ENCODE data around the gene TTC39A. TPM values are rescaled to one million over a fixed set of nuclear protein-coding genes. Genes with fewer than 3 reads are reported as not detected.
A peak's percentile ranks its signal among the peaks of the same experiment; 100 is the strongest.

The TTC39A gene
- total and polyA plus RNA-seq, 2 donors (not counting 1 experiment from before 2014, with no cell fraction given): not detected

DNA sequence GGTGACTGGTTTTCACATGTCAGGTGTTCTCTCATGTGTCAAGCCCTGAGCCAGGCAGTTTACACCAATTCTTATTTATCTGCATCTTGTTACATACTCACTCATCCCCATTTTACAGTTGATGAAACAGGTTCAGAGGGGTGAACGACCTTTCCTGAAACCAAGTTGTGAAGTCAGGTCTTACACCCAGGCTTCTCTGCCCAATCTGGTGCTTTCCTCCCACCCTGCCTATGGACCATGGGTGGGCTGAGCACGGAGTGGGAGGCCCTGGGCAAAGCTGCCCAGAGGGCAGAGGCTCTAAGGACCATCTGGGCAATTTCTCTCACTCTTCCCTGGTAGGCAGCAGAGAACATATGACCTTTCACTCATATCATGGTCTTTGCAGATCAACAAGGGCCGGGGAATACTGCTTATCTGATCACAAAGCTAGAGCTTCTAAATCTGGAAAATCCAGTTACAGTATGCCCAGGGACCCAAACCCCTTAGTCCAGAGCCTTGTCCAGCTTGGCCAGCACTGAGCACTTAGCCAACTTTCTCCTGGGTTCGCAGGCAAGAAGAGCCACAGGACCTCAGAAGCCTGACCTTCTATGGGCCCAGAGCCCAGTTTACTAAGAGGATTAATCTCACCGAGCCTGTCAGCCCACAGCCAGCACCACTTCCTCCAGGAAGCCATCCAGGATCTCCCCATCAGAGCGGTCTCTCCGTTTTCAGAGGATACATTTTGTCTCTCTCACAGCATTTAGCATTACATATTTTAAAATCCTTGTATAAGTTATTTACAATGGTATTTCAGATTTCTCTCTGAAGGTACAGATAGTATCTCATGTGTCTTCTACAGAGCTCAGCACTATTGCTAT is 16.0 kb upstream of the TTC39A start:
- no peak overlapping the region for H3K4me3 Mint-ChIP-seq
- Histone ChIP-seq H3K9me3 (ENCODE audit: control extremely low read depth in 1 of 3, control insufficient read depth in 2 of 3, insufficient read depth in 1 of 3, low read length in 2 of 3) (no peaks in the 10 kb centered on the region), H3K27ac (ENCODE audit: low read length in 2 of 2) (no peak overlapping the region), H3K36me3 (replicated peaks in 1 of 2; ENCODE audit: control extremely low read depth in 1 of 2, control insufficient read depth in 1 of 2, extremely low read depth in 1 of 2, insufficient read depth in 2 of 2, low read length in 1 of 2) (no peaks in the 10 kb centered on the region), H3K27me3 (replicated peaks in 1 of 4; ENCODE audit: control extremely low read depth in 1 of 4, control insufficient read depth in 3 of 4, insufficient read depth in 4 of 4, low read length in 3 of 4) (peaks cover 0 to 36% (median 18%) of the 10 kb centered on the region in 4 experiments), H2AFZ (ENCODE audit: insufficient read depth, low read depth, low read length, poor library complexity, severe bottlenecking) (no peak overlapping the region), H3K4me2 (replicated peaks; ENCODE audit: low read depth, low read length, poor library complexity, severe bottlenecking) (no peak overlapping the region), H3K4me1 (ENCODE audit: control insufficient read depth in 2 of 2, insufficient read depth in 2 of 2, low read length in 2 of 2) (peaks cover 6 to 10% of the 10 kb centered on the region in 2 donors), H3K9ac (ENCODE audit: low read length) (no peak overlapping the region), H3K4me3 (ENCODE audit: control extremely low read depth in 1 of 5, extremely low read depth in 1 of 5, insufficient read depth in 1 of 5, low read depth in 2 of 5, low read length in 4 of 5) (no peak overlapping the region), H4K20me1 (ENCODE audit: control insufficient read depth, insufficient read depth, low read length, poor library complexity, severe bottlenecking) (no peaks in the 10 kb centered on the region), H3K79me2 (ENCODE audit: control insufficient read depth, insufficient read depth, low read length) (no peaks in the 10 kb centered on the region)
- CTCF ChIA-PET: no interaction called here
- no peak overlapping the region for H3K27ac Mint-ChIP-seq
- no peaks in the 10 kb centered on the region for H3K9me3 Mint-ChIP-seq (ENCODE audit: insufficient read depth)
- TF ChIP-seq EZH2 (IDR thresholded peaks at IDR 0.05; ENCODE audit: borderline replicate concordance, insufficient read depth, low read depth, low read length, poor library complexity, severe bottlenecking): no peak
- TF ChIP-seq, protein P1, sequence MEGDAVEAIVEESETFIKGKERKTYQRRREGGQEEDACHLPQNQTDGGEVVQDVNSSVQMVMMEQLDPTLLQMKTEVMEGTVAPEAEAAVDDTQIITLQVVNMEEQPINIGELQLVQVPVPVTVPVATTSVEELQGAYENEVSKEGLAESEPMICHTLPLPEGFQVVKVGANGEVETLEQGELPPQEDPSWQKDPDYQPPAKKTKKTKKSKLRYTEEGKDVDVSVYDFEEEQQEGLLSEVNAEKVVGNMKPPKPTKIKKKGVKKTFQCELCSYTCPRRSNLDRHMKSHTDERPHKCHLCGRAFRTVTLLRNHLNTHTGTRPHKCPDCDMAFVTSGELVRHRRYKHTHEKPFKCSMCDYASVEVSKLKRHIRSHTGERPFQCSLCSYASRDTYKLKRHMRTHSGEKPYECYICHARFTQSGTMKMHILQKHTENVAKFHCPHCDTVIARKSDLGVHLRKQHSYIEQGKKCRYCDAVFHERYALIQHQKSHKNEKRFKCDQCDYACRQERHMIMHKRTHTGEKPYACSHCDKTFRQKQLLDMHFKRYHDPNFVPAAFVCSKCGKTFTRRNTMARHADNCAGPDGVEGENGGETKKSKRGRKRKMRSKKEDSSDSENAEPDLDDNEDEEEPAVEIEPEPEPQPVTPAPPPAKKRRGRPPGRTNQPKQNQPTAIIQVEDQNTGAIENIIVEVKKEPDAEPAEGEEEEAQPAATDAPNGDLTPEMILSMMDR (IDR thresholded peaks at IDR 0.05): no peak
- H3K27me3 Mint-ChIP-seq: peaks cover 36% of the 10 kb centered on the region
- WGBS (ENCODE audit: insufficient coverage): 78% methylated on average over 5 of the region's 7 CpGs
- DNase-seq (no peak), ATAC-seq (ENCODE audit: low read depth) (no peak)
- POLR2A ChIA-PET: no interaction called here
- intact Hi-C loops (cut with micrococcal nuclease): no loop called here
- peaks cover 12% of the 10 kb centered on the region for H3K4me1 Mint-ChIP-seq

DNA sequence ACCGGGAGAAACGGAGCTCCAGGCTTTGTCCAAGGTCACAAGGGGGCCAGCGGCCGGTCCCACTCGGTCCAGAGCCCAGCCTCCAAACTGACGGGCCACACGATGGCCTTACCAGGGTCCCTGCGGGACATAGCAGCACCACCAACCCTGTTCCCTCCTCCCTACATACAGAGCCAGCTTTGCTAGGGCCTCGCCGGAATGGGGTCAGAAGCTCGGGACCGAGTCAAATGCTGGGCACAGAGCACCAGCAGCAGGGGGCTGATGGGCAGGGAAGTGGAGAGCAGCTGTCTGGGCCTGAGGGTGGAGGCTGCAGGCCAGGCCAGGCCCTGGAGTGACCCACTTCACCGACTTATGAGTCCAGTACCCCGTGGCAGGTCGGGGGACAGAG is 14.9 kb upstream of the TTC39A start:
- Histone ChIP-seq H3K27ac (ENCODE audit: low read length in 2 of 2) (no peak overlapping the region), H3K9me3 (ENCODE audit: control extremely low read depth in 1 of 3, control insufficient read depth in 2 of 3, insufficient read depth in 1 of 3, low read length in 2 of 3) (no peaks in the 10 kb centered on the region), H2AFZ (ENCODE audit: insufficient read depth, low read depth, low read length, poor library complexity, severe bottlenecking) (no peak overlapping the region), H4K20me1 (ENCODE audit: control insufficient read depth, insufficient read depth, low read length, poor library complexity, severe bottlenecking) (no peaks in the 10 kb centered on the region), H3K4me2 (replicated peaks; ENCODE audit: low read depth, low read length, poor library complexity, severe bottlenecking) (peak overlapping the region; percentile 58), H3K4me1 (ENCODE audit: control insufficient read depth in 2 of 2, insufficient read depth in 2 of 2, low read length in 2 of 2) (peaks cover 6 to 10% of the 10 kb centered on the region in 2 donors), H3K36me3 (replicated peaks in 1 of 2; ENCODE audit: control extremely low read depth in 1 of 2, control insufficient read depth in 1 of 2, extremely low read depth in 1 of 2, insufficient read depth in 2 of 2, low read length in 1 of 2) (no peaks in the 10 kb centered on the region), H3K27me3 (replicated peaks in 1 of 4; ENCODE audit: control extremely low read depth in 1 of 4, control insufficient read depth in 3 of 4, insufficient read depth in 4 of 4, low read length in 3 of 4) (peaks cover 0 to 36% (median 18%) of the 10 kb centered on the region in 4 experiments), H3K79me2 (ENCODE audit: control insufficient read depth, insufficient read depth, low read length) (no peaks in the 10 kb centered on the region), H3K4me3 (ENCODE audit: control extremely low read depth in 1 of 5, extremely low read depth in 1 of 5, insufficient read depth in 1 of 5, low read depth in 2 of 5, low read length in 4 of 5) (no peak overlapping the region), H3K9ac (ENCODE audit: low read length) (no peak overlapping the region)
- WGBS (ENCODE audit: insufficient coverage): 70% methylated on average over 13 of the region's 15 CpGs
- DNase-seq (no peak), ATAC-seq (ENCODE audit: low read depth) (no peak)
- H3K4me3 Mint-ChIP-seq: no peak overlapping the region
- H3K27ac Mint-ChIP-seq: no peak overlapping the region
- CTCF ChIA-PET: interaction anchor here (1.0 kb wide), 1 partner anchor 424 kb away, joined by 3 read pairs; no protein-coding TSS in a partner anchor
- intact Hi-C loops (cut with micrococcal nuclease): no loop called here
- H3K9me3 Mint-ChIP-seq (ENCODE audit: insufficient read depth): no peaks in the 10 kb centered on the region
- H3K4me1 Mint-ChIP-seq: peaks cover 12% of the 10 kb centered on the region
- TF ChIP-seq EZH2 (IDR thresholded peaks at IDR 0.05; ENCODE audit: borderline replicate concordance, insufficient read depth, low read depth, low read length, poor library complexity, severe bottlenecking): no peak
- TF ChIP-seq, protein P1 (IDR thresholded peaks at IDR 0.05): no peak
- H3K27me3 Mint-ChIP-seq: peaks cover 36% of the 10 kb centered on the region
- POLR2A ChIA-PET: no interaction called here
